COLO829 (cell line): ENCODE results near the gene SEPTIN5.

Experiments
- DNase-seq: peaks from one replicate; pipeline ENCODE4 v3.0.0; 2012; ENCODE audit warnings: low spot score

The SEPTIN5 gene

DNA sequence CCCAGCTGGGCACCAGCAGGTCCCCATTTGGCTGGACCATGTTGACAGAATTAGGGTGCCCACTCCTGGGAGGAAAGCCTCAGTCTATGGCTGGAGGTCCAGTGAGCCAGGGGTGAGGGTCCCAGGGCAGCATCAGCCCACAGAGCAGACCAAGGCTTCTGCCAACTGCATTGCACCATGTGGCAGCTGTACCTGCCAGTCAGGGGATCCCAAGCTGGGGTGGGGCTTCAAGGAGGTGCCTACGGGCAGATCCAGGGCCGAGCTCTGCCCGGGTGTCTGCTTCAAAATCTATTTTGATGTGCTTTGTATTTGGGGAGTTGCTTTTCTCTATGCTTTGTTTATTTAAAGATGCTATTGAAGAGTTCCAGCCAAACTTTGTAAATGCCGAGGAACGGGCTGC, 19.5 kb downstream of the SEPTIN5 start:
- DNase-seq = no peak

DNA sequence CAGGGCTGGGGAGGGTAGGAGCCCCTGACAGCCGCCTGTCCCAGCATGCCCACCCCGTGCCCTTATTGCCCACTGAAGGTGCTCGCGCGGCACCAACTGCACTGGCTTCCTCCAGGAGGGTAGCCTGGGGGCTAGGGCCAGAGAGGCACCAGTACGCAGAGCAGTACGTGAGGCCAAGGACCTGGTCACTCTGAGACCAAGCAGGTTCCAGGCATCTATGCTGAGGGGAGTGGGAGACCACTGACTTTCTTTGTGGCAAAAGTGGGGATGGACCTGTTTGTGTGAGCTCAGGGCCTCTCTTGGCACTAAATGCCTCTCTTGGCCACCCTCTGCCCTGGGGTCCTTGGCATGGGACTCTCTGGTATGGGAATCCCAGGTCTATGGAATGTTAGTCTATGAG, 19.9 kb downstream of the SEPTIN5 start:
- DNase-seq = no peak

GRCh38 chr22:19734837-19735382, 20.6 kb downstream of the SEPTIN5 start:
- DNase-seq = no peak

DNA sequence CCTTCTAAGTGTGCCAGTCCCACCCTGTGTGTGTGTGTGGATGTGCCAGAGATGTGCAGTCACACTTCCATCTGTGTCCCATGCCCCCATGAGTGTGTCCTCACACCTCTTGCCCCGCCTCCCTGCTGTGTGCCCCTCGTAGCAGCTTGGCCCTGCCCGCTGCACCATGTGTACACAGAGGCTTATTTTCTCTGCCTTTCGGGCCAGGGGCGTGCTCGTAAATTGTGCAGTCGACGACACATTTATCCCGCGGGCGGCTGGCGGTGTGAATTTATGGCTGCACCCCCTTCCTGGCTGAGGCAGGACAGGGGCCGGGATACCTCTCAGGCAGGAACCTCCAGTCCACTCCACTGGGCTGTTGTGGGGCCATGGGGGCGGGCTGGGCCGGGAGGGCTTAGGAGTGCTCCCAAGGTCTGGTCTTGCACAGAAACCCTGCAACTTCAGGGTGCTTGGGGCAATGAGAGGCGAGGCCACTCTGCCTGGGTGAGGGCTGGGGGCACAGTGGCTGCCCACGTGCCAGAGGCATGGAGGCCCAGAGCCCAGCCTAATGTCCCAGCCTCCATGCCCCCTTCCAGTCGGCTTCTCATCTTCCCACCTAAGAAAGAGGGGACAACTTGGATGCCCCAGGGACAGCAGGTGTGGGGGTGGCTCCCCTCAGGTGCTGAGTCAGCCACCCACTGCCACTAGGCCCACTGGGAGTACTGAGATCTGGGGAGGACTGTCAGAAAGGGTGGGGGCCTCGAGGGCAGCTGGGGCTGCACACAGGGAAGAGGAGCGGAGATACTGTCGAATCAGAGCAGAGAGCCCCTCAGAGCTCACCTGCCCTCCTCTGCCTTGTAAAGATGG, 21.6 kb downstream of the SEPTIN5 start:
- no peak for DNase-seq

DNA sequence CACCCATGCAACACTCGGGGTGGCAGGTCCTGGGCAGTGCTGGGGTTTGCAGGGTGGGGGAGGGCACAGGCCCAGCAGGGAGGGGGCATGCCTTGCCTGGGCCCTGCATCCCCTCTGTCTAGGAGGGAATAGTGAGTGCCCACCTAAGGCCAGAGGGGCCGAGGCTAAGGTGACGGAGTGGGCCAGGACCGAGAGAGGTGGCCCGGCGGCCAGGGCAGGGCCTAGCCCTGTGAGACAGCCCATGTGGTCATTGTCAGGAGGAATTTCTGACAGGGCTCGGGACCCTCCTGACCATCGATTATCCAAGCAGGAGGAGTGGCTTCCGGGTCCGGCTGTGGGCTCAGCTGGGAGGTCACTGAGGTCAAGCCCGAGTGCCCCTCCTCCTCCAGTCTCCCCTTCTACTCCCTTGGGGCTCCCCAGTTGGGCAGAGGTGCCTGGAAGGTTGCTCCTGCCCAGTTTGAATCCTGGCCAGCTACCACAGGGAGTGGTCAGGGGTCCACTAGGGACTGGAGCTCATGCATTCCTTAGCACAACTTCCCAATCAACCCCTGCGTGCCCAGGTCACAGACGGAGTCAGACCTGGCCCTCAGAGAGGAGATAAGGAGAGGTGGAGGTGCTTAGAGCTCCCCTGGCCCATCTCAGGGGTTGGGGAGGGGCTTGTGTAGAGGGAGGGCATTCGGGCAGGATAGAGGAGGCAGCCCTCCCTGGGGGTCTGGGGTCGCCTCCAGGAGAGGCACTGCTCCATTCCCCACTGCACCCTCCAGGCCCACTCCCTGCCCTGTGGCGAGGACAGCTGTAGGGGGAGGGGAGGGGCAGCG, 23.8 kb downstream of the SEPTIN5 start:
- DNase-seq = no peak

GRCh38 chr22:19738664-19739447, 24.6 kb downstream of the SEPTIN5 start:
- DNase-seq = no peak

DNA sequence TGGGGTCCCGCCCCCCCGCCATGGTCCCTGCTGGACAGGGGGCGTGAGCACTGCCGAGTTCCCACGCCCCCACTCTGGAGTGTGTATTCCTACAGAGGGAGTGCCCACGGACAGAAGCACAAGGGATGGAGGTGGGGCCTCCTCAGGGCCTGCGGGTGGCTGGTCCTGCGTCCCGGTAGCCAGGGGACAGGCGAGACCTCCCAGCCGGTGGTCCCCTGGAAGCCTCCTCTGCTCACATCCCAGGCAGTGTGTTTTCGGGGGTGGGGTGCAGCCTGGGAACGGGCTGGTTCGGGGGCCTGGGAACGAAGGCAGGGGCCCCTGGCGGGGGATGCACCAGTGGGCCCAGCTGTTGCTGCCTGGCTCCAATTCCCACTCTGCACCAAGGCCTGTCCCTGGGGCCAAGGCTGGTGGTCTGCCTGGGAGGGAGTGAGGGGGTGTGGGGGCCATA, 25.2 kb downstream of the SEPTIN5 start:
- DNase-seq = no peak

- DNase-seq = no peak
Measured at GRCh38 chr22:19739911-19740449, 25.7 kb downstream of the SEPTIN5 start.

DNA sequence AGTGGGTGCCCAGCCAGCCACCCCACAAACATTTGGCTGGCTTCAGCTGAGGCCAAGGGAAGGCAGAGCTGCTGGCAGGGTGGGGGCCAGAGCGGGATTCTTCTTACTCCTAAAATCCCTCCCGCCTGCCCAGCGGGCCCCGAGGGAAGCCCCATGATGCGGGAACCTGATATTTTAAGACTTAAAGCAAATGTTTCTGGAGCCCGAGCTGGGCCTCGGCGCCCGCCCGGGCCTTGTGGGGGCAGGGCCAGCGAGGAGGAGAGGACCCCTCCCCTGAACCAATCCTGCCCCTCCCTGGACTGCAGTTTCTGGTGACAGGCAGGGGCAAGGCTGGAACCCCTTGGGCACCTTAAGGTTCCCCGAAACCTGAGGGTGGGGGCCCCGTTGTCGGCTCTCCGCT, 26.3 kb downstream of the SEPTIN5 start:
- DNase-seq = no peak

GRCh38 chr22:19741053-19741452, 26.8 kb downstream of the SEPTIN5 start:
- DNase-seq = no peak

DNA sequence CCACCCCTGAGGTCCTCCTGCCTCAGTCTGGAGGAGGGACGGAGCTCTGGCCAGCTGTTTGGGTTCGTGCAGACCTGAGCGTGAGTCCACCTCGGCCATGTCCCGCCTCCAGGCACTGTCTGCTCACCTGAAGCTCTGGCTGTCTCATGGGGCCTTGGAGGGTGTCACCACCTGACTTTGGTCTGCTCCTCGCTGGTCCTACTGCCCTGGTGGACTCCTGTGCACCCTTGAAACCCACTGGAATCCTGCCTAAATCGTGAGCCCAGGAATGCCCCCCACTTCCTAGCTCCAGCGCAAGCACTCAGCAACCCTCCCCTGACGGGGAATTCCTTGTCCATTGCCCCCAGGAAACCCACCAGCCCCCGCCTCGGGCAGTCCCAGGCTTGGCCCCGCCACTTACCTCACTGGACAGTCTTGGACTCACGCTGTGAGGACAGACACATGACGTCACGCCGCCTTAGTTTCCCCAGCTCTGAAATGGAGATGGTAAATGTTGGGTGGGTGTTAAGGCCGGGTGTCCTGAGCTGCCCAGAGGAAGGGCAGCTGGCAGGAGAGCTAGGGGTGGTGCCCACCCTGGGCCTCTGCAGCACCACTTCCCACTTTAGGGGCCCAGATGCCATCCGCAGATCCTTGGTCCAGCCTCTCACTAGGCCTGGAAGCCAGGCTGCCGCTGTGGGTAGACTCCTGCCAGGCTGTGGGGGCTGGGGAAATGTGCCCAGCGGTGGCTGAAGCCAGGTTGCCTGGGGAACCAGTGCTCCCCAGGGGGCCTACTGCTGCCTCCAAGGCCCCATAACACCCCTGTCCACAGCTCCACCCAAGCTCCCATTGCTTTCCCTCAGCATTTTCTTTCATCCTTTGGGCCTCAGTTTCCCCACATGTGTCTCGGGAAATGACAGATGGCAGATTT, 28.1 kb downstream of the SEPTIN5 start:
- DNase-seq = no peak

DNA sequence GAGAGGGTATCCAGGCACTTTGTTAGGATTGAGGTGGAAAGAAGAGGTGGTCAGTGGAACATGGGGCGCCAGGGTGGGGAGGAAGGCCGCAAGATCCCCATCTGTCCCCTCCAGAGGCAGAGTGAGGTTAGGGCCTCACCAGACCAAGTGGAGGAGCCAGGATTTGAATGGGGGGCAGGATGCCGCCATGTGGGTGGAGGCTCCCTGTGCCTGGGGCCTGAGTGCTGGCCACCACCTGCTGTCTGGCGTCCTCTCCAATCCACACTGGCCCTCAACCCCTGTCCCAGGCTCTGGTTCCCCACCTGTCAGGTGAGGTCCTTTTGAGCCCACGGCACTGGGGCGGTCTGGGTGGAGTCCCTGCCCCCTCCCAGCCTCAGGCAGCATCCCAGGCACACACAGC, 28.8 kb downstream of the SEPTIN5 start:
- DNase-seq = no peak

DNA sequence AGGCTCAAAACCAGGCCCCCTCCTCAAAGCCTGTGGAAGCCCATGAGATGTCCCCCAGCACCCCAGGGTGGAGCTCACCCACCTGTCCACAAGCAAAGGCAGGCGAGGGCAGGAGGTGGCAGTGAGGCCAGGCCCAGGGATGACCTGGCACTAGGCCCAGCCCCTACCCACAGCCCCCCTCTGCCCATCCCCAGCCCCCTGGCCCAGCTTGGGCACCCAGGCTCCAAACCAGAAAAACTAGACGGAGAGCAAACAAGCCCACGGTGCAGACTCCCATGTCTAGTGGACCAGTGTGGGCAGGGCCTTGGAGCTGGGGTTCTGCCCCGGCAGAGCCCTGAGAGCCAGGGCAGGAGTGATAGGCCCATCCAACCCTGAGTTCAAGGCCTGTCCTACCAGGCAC, 29.3 kb downstream of the SEPTIN5 start:
- no peak for DNase-seq

DNA sequence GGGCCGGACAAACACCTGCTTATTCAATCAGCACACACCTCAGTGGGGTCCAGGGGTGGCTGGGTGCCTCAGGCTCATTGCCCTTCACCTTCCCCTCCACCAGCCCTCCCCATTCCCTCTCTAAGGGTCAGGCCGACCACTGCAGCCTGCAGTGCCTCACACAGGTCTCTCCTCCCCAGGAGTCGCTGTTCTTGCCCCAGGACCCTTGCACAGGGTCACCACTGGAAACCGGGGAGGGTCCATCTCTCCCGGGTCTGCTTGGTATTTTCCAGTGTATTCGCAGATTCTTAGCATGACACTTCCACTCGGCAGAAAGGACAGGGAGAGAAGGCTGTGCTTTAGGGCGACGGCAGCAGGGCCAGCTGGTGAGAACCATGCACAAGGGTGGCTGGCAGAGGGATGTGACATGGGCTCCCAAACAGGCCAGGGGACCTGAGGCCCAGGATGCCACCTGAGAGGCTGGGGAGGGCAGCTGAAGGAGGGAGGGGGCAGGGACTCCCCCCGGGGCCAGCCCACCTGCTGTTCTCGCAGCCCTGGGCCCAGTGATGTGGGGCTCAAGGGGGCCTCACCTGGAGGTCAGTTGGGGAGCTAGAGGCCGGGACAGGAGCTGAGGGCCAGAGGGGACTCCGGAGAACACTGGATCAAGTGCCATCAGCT, 30.2 kb downstream of the SEPTIN5 start:
- DNase-seq = no peak

GRCh38 chr22:19745155-19746101, 31.1 kb downstream of the SEPTIN5 start:
- DNase-seq = no peak

GRCh38 chr22:19746726-19747125, 32.4 kb downstream of the SEPTIN5 start:
- no peak for DNase-seq

DNA sequence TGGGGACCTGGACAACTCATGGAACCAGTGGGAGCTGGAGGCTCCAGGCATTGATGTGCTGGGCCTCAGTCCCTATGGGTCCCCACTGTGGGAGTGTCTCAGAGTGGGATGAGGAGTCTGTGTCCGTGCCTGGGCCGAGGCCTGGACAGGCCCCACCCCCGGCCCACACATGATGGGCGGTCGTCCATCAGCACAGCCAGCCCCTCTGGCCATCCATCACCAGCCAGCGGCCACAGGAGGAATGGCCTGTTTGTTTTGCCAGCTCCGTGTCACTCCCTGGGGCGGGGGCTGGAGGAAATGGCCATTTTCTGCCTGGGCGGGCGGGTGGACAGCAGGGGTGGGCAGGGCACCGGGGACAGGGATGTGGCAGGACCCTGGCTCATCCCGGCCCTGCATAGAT, 33.2 kb downstream of the SEPTIN5 start:
- DNase-seq = no peak

GRCh38 chr22:19748139-19748538, 33.8 kb downstream of the SEPTIN5 start:
- DNase-seq = no peak
